ENCODE results near the gene MCRIP1. TPM values are rescaled to one million over a fixed set of nuclear protein-coding genes. Genes with fewer than 3 reads are reported as not detected.

MCRIP1 gene
- total and polyA plus RNA-seq, 2 of the 13 experiments (the other 11 are each of a cell fraction or from before 2014, with no cell fraction given): 79.7 to 84.9 TPM

DNA sequence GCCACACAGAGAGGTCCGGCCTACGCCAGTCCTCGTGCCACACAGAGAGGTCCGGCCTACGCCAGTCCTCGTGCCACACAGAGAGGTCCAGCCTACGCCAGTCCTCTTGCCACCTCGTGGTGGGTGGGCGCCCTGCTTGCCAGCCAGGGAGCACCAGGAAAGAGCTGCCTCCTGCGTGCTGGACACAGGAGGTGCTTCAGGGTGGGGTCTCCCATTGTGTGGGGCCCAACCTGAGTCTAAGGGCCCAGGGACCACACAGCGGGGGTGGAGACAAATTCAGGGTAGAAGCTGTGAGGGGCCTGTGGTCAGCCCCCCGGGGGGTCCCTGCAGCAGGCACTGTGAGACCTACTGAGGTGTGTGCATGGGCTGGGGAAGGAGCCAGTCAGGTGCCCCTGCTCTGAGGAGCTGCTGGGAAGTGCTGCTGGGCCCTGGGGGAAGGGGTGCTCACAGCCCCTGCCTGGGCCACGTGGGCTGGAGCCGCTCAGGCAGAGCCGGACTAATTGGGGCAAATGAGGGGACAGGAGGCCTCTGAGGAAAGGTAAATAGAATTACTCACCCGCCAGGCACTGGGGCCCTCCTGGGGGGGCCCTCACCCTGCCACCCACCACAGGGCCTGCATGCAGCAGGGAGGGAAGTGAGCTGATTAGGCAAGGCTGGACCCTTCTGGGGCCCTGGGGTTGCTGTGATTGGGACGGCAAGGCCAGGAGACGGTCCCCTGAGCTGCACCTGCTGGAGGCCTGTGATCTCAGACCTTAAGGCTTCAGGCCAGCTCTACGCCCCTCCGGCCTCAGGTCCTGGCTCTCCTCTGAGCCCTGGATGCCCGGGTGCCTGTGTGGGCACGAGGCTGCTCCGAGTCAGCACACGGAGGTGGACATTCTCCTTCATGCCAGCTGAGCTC lies 18.1 kb downstream of the MCRIP1 start (continued):
- TF ChIP-seq ZBTB49 (CRISPR knock-in tag; IDR thresholded peaks at IDR 0.05; ENCODE audit: borderline replicate concordance) (no peak), FOSL1 (CRISPR knock-in tag; IDR thresholded peaks at IDR 0.05; ENCODE audit: borderline replicate concordance) (peak; percentile 55; the same call in 1 of the 2 replicates), KLF6 (CRISPR knock-in tag; IDR thresholded peaks at IDR 0.05) (peak; percentile 88), TFDP1 (CRISPR knock-in tag; IDR thresholded peaks at IDR 0.05; ENCODE audit: borderline replicate concordance) (peak; percentile 80; the same call in 1 of the 2 replicates), PHF5A (CRISPR knock-in tag; IDR thresholded peaks at IDR 0.05; ENCODE audit: low read depth, unreplicated experiment) (no peak), HOXA3 (CRISPR knock-in tag; IDR thresholded peaks at IDR 0.05) (peak; percentile 34; the same call in 1 of the 2 replicates), MAX (IDR thresholded peaks at IDR 0.05) (peak; percentile 68), ZNF430 (CRISPR knock-in tag; IDR thresholded peaks at IDR 0.05) (peak; percentile 57; the same call in 1 of the 2 replicates), FOXK2 (IDR thresholded peaks at IDR 0.05) (no peak)
- TF ChIP-seq, protein P1, sequence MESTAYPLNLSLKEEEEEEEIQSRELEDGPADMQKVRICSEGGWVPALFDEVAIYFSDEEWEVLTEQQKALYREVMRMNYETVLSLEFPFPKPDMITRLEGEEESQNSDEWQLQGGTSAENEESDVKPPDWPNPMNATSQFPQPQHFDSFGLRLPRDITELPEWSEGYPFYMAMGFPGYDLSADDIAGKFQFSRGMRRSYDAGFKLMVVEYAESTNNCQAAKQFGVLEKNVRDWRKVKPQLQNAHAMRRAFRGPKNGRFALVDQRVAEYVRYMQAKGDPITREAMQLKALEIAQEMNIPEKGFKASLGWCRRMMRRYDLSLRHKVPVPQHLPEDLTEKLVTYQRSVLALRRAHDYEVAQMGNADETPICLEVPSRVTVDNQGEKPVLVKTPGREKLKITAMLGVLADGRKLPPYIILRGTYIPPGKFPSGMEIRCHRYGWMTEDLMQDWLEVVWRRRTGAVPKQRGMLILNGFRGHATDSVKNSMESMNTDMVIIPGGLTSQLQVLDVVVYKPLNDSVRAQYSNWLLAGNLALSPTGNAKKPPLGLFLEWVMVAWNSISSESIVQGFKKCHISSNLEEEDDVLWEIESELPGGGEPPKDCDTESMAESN (CRISPR knock-in tag; conservative IDR thresholded peaks at IDR 0.05): 0 out of 2 replicates have a peak, but pooled peaks have one; percentile 44
- TF ChIP-seq, protein P2, sequence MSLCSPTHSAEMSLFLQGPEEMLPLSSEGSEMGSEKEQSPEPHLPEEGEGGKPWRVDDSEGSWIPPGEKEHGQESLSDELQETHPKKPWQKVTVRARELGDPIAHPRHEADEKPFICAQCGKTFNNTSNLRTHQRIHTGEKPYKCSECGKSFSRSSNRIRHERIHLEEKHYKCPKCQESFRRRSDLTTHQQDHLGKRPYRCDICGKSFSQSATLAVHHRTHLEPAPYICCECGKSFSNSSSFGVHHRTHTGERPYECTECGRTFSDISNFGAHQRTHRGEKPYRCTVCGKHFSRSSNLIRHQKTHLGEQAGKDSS (CRISPR knock-in tag; IDR thresholded peaks at IDR 0.05; ENCODE audit: borderline replicate concordance, low read depth): 0 out of 2 replicates have a peak, but pooled peaks have one; percentile 34
- TF ChIP-seq, protein P3, sequence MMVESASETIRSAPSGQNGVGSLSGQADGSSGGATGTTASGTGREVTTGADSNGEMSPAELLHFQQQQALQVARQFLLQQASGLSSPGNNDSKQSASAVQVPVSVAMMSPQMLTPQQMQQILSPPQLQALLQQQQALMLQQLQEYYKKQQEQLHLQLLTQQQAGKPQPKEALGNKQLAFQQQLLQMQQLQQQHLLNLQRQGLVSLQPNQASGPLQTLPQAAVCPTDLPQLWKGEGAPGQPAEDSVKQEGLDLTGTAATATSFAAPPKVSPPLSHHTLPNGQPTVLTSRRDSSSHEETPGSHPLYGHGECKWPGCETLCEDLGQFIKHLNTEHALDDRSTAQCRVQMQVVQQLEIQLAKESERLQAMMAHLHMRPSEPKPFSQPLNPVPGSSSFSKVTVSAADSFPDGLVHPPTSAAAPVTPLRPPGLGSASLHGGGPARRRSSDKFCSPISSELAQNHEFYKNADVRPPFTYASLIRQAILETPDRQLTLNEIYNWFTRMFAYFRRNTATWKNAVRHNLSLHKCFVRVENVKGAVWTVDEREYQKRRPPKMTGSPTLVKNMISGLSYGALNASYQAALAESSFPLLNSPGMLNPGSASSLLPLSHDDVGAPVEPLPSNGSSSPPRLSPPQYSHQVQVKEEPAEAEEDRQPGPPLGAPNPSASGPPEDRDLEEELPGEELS (CRISPR knock-in tag; IDR thresholded peaks at IDR 0.05): peak; percentile 20; the same call in 1 of the 2 replicates
- TF ChIP-seq, protein P4, sequence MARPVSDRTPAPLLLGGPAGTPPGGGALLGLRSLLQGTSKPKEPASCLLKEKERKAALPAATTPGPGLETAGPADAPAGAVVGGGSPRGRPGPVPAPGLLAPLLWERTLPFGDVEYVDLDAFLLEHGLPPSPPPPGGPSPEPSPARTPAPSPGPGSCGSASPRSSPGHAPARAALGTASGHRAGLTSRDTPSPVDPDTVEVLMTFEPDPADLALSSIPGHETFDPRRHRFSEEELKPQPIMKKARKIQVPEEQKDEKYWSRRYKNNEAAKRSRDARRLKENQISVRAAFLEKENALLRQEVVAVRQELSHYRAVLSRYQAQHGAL (CRISPR knock-in tag; IDR thresholded peaks at IDR 0.05; ENCODE audit: not compliant biosample characterization): no peak
